Measurements from ENCODE around the gene PIK3R4.

Gene PIK3R4

GRCh38 chr3:130746246-130747039 is at the start of gene PIK3R4:
PIK3R4 (minus strand) TSS chr3:130746829; CDS start chr3:130745218, 1,611 bp downstream.
- DNase-seq: peak; percentile 98

- no peak for DNase-seq
These were observed 48.8 kb upstream of the PIK3R4 start for GRCh38 chr3:130795396-130795795.

GRCh38 chr3:130792246-130792645 is 45.6 kb upstream of the PIK3R4 start:
- DNase-seq: no peak

- no peak for DNase-seq
These were observed 43.2 kb upstream of the PIK3R4 start for GRCh38 chr3:130789782-130790322.

GRCh38 chr3:130787422-130788068 is 40.9 kb upstream of the PIK3R4 start:
- no peak for DNase-seq

GRCh38 chr3:130786306-130786705 is 39.7 kb upstream of the PIK3R4 start:
- no peak for DNase-seq

GRCh38 chr3:130783629-130784028 is 37.0 kb upstream of the PIK3R4 start:
- no peak for DNase-seq

GRCh38 chr3:130779486-130779885 is 32.9 kb upstream of the PIK3R4 start:
- DNase-seq: no peak

GRCh38 chr3:130779031-130779430 is 32.4 kb upstream of the PIK3R4 start:
- no peak for DNase-seq

- DNase-seq: no peak
These were observed 26.7 kb upstream of the PIK3R4 start for GRCh38 chr3:130773366-130773765.

GRCh38 chr3:130772129-130772528 is 25.5 kb upstream of the PIK3R4 start:
- no peak for DNase-seq

GRCh38 chr3:130770644-130771043 is 24.0 kb upstream of the PIK3R4 start:
- DNase-seq: no peak

- no peak for DNase-seq
These were observed 15.2 kb upstream of the PIK3R4 start for GRCh38 chr3:130761730-130762311.

GRCh38 chr3:130760922-130761321 is 14.3 kb upstream of the PIK3R4 start:
- peak; percentile 33 for DNase-seq

GRCh38 chr3:130759692-130760338 is 13.2 kb upstream of the PIK3R4 start:
- DNase-seq: peak; percentile 46

- DNase-seq: no peak
These were observed 12.2 kb upstream of the PIK3R4 start for GRCh38 chr3:130758624-130759369.

- no peak for DNase-seq
These were observed 11.1 kb upstream of the PIK3R4 start for GRCh38 chr3:130757611-130758150.

- no peak for DNase-seq
These were observed 9.0 kb upstream of the PIK3R4 start for GRCh38 chr3:130755666-130756065.

- peak; percentile 78 for DNase-seq
These were observed 2.4 kb upstream of the PIK3R4 start for GRCh38 chr3:130748981-130749380.

GRCh38 chr3:130748467-130748861 is 1.8 kb upstream of the PIK3R4 start:
- peak; percentile 10 for DNase-seq

- no peak for DNase-seq
These were observed 3.3 kb downstream of the PIK3R4 start for GRCh38 chr3:130743354-130743753.

- no peak for DNase-seq
These were observed 4.6 kb downstream of the PIK3R4 start for GRCh38 chr3:130741946-130742610.

Measured in fibroblast of skin of right biceps (primary cell).